ENCODE measurements around the gene SORL1.
A peak's percentile ranks its signal among the peaks of the same experiment; 100 is the strongest.

SORL1 gene

DNA sequence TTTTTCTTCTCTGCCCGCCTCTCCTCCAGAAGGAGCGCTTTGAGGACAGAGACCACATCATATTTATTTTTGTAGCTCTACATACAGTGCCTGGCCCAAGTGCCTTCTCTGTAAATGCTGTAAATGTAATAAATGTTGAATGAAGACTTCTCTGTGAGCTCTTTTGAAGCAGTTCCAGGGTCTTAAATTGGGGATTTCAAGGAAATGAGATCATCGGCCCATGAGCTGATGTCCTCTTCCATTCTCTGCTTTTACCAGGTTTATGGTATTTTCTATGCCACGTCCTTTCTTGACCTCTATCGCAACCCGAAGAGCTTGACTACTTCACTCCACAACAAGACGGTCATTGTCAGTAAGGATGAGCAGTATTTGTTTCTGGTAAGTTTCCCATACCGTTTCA, 166.4 kb downstream of the SORL1 start:
- no peak for DNase-seq (ENCODE audit: low read depth in 2 of 2)
- H3K4me3 ChIP-seq (replicated peaks in 1 of 2; ENCODE audit: low read depth in 2 of 2, low read length in 2 of 2), result no peak overlapping the region
- TF ChIP-seq, protein P1, sequence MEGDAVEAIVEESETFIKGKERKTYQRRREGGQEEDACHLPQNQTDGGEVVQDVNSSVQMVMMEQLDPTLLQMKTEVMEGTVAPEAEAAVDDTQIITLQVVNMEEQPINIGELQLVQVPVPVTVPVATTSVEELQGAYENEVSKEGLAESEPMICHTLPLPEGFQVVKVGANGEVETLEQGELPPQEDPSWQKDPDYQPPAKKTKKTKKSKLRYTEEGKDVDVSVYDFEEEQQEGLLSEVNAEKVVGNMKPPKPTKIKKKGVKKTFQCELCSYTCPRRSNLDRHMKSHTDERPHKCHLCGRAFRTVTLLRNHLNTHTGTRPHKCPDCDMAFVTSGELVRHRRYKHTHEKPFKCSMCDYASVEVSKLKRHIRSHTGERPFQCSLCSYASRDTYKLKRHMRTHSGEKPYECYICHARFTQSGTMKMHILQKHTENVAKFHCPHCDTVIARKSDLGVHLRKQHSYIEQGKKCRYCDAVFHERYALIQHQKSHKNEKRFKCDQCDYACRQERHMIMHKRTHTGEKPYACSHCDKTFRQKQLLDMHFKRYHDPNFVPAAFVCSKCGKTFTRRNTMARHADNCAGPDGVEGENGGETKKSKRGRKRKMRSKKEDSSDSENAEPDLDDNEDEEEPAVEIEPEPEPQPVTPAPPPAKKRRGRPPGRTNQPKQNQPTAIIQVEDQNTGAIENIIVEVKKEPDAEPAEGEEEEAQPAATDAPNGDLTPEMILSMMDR (IDR thresholded peaks at IDR 0.05; ENCODE audit: low read depth, low read length), result no peak

DNA sequence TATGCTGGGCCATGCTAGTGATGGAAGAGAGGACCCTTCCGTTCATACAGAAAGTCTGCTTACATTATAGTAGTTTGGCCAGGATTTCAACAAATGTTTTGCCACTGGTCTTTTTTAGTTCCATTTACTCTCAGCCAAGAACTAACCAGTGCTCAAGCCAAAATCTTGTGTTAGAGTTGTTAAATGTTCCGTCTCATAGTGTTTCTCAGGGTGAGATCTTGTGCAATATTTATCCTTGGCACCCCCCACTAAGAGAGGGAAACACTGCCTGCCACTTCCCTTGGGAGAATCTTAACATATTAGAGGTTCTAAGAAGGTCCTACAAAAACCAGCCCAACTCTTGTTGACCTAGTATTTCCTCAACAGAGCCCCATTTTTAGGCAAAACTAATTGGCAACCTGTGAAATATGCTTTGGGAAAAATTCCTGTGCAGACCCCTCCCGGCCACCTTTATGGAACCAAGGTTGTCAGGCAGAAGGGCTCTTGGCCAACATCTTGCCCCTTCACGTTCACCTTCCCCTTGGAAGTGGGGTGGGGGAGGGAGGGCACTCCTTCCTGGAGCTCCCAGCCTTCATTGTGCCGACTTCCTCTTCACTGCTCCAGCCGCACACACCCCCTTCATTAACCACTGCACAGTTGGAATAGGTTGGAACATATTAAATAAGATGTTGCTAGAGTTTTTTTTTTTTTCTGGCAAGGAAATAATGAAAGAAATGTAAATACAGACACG, 173.8 kb downstream of the SORL1 start:
- DNase-seq (ENCODE audit: low read depth in 2 of 2), result peak; percentile 12 to 87
- TF ChIP-seq, protein P1 (IDR thresholded peaks at IDR 0.05; ENCODE audit: low read depth, low read length), result no peak
- no peak overlapping the region for H3K4me3 ChIP-seq (replicated peaks in 1 of 2; ENCODE audit: low read depth in 2 of 2, low read length in 2 of 2)

DNA sequence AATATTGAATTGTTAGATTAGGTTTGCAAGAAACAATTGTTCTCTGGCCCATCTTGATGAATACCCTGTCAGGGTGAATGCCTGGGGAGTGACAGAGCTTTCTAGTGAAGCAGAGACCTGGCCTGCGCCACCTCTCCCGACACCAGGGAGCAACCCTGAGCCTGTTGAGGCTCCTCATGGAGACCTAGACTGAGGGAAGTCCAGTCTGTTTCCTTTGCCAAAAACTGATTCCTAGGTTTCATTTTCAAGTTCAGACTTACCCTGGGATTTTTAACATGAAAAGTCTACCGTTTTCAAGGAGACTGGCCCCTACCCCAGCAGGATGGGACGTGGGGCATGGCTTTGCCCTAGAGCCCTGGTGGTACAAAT, 174.4 kb downstream of the SORL1 start:
- TF ChIP-seq, protein P1 (IDR thresholded peaks at IDR 0.05; ENCODE audit: low read depth, low read length), result no peak
- H3K4me3 ChIP-seq (replicated peaks in 1 of 2; ENCODE audit: low read depth in 2 of 2, low read length in 2 of 2), result no peak overlapping the region
- no peak for DNase-seq (ENCODE audit: low read depth in 2 of 2)

DNA sequence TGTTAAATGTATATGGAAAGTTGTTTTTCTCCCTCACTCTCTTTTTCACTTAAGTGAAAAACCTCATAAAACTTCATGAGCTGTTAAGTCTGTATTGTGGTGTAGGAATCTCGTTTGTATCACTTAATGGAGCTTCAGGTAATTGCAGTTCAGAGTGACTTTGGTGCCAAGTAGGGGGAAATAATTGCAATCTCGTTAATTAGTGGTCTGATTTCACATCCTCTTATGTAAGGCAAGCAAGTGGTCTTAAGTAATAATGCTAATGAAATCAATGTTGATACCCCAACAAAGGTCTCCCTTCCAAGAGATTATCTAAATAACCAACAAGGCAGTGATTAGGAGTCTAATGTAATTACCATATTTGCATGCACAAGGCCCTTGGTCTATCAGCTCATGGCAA, 174.9 kb downstream of the SORL1 start:
- H3K4me3 ChIP-seq (replicated peaks in 1 of 2; ENCODE audit: low read depth in 2 of 2, low read length in 2 of 2), result no peak overlapping the region
- TF ChIP-seq, protein P1 (IDR thresholded peaks at IDR 0.05; ENCODE audit: low read depth, low read length), result no peak
- DNase-seq (ENCODE audit: low read depth in 2 of 2), result no peak

DNA sequence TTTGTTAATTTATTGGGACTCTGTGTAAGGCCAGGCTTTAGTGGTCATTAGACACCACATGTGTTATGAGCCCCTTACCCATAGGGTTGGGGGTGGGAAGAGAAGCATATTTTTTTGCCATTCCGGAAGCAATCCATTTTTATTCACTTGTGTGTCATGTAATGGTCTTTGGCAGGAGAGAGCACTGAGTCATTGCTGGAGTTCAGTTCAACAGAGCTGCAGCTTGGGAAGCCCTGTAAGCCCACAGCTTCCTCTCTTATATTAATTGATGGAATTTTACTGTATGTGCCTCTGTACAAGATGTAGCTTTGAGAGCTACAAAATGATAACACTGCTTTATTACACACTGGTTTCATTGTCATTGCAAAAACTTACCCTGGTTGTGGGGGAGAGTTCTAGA, 177.9 kb downstream of the SORL1 start:
- no peak overlapping the region for H3K4me3 ChIP-seq (replicated peaks in 1 of 2; ENCODE audit: low read depth in 2 of 2, low read length in 2 of 2)
- TF ChIP-seq, protein P1 (IDR thresholded peaks at IDR 0.05; ENCODE audit: low read depth, low read length), result no peak
- DNase-seq (ENCODE audit: low read depth in 2 of 2), result peak; percentile 84

DNA sequence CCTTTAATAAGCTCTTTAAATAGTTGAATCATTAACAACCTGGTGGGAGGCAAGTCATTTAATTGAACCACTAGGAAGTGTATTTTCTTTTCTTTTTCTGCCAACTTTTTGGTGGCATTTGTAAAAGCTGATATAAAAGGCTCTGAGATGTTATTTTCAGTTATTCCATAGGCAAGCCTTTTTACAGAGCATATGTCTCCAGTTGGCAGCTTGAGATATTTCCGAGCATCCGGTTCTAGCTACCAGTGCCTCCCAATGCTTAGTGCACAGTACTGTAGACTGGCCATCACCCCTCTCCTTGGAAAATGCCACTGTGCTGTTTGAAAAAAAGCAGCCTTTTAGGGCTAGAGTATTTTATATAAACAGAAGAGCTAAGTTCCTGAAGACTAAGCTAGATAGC, 179.3 kb downstream of the SORL1 start:
- TF ChIP-seq, protein P1 (IDR thresholded peaks at IDR 0.05; ENCODE audit: low read depth, low read length), result no peak
- no peak overlapping the region for H3K4me3 ChIP-seq (replicated peaks in 1 of 2; ENCODE audit: low read depth in 2 of 2, low read length in 2 of 2)
- DNase-seq (ENCODE audit: low read depth in 2 of 2), result no peak

DNA sequence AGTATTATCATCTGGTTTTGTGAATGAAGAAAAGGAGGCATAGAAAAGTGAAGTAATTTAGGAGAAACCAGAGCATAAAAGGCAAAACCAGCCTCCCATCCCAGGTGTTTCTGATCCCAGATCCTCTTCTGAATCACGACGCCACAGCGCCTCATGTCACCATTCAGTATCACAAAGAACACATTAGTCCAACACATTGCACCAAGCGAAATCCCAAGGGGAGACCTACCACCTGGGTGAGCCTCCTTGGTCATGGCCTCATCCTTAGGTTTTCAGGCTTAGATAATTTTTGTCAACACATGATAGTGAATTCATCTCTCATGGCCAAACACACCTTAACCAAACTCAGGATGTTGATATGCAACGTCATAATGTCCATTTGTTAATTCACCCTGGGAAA, 182.2 kb downstream of the SORL1 start:
- no peak overlapping the region for H3K4me3 ChIP-seq (replicated peaks in 1 of 2; ENCODE audit: low read depth in 2 of 2, low read length in 2 of 2)
- TF ChIP-seq, protein P1 (IDR thresholded peaks at IDR 0.05; ENCODE audit: low read depth, low read length), result no peak
- DNase-seq (ENCODE audit: low read depth in 2 of 2), result no peak

All from cardiac fibroblast (primary cell).